KMS-11 (cell line): ENCODE measurements around the gene CCDC88B.

Experiments used
- H2AFZ ChIP-seq: fragments of 200-600 bp; sonication (generic); 2 replicates; pipeline ENCODE4 v1.6.1; 2016; ENCODE audit warnings: antibody characterized with exemption, mixed run types, low read depth
- H3K27ac ChIP-seq: fragments of 200-600 bp; sonication (generic); 2 replicates; pipeline ENCODE4 v1.6.1; 2016; ENCODE audit warnings: mild to moderate bottlenecking, mixed run types
- H3K27me3 ChIP-seq: fragments of 200-600 bp; sonication (generic); 2 replicates; pipeline ENCODE4 v1.6.1; 2017; ENCODE audit warnings: mild to moderate bottlenecking, low read depth, mixed run types, moderate library complexity; ENCODE audit not compliant: insufficient read depth
- H3K36me3 ChIP-seq: fragments of 200-600 bp; sonication (generic); 2 replicates; pipeline ENCODE4 v1.6.1; 2017; ENCODE audit warnings: mild to moderate bottlenecking, mixed run types; ENCODE audit not compliant: insufficient read depth
- H3K4me1 ChIP-seq: fragments of 200-600 bp; sonication (generic); 2 replicates; pipeline ENCODE4 v1.6.1; 2016; ENCODE audit warnings: mild to moderate bottlenecking, low read depth, mixed run types; ENCODE audit not compliant: poor library complexity, severe bottlenecking
- H3K4me2 ChIP-seq: fragments of 200-600 bp; sonication (generic); 2 replicates; pipeline ENCODE4 v1.7.0; 2016; ENCODE audit warnings: mild to moderate bottlenecking, mixed run types
- H3K4me3 ChIP-seq: fragments of 200-600 bp; sonication (generic); IDR thresholded peaks from 2 replicates; pipeline ENCODE4 v1.6.1; 2017; ENCODE audit warnings: low read depth, low read length, mixed read lengths; ENCODE audit not compliant: insufficient read depth
- H3K79me2 ChIP-seq: fragments of 200-600 bp; sonication (generic); 2 replicates; pipeline ENCODE4 v1.6.1; 2016; ENCODE audit warnings: low read depth, mixed run types; ENCODE audit not compliant: insufficient read depth
- H3K9ac ChIP-seq: fragments of 200-600 bp; sonication (generic); 2 replicates; pipeline ENCODE4 v1.6.1; 2016; ENCODE audit warnings: mild to moderate bottlenecking, mixed run types
- H4K20me1 ChIP-seq: fragments of 200-600 bp; sonication (generic); 2 replicates; pipeline ENCODE4 v1.6.1; 2016; ENCODE audit warnings: mild to moderate bottlenecking, mixed run types; ENCODE audit not compliant: insufficient read depth
- CTCF ChIP-seq: fragments of 200-600 bp; sonication (generic); conservative IDR thresholded peaks from 2 replicates; pipeline ENCODE4 v1.6.1; 2017; ENCODE audit warnings: low read depth, mild to moderate bottlenecking, antibody characterized with exemption, low read length, moderate library complexity, mixed read lengths

The CCDC88B gene

DNA sequence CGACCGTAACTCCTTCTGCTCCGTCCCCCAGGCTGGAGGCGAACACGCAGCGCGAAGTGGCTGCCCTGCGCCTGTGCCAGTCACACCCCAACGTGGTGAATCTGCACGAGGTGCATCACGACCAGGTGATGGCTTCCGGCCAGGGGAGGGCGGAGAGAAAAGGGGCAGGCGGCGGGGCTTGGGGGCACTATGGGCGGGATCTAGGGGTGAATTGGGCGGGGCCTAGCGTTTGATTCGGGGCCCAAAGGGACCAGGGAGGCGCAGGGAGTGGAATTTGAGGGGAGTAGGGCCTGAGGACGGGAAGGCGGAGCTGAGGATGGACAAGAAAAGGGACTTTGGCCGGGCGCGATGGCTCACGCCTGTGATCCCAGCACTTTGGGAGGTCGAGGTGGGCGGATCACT lies 28.7 kb downstream of the CCDC88B start:
- H2AFZ ChIP-seq = no peak overlapping the region
- H3K27ac ChIP-seq = no peak overlapping the region
- no peaks in the 10 kb centered on the region for H3K4me1 ChIP-seq
- TF ChIP-seq CTCF = no peak
- no peaks in the 10 kb centered on the region for H3K36me3 ChIP-seq
- no peaks in the 10 kb centered on the region for H4K20me1 ChIP-seq
- no peaks in the 10 kb centered on the region for H3K79me2 ChIP-seq
- no peak overlapping the region for H3K9ac ChIP-seq
- no peaks in the 10 kb centered on the region for H3K27me3 ChIP-seq
- H3K4me3 ChIP-seq = no peak overlapping the region
- H3K4me2 ChIP-seq = no peak overlapping the region

- Histone ChIP-seq H3K4me2 (no peak overlapping the region), H3K4me3 (no peak overlapping the region), H3K9ac (no peak overlapping the region), H3K79me2 (no peaks in the 10 kb centered on the region), H4K20me1 (no peaks in the 10 kb centered on the region), H2AFZ (no peak overlapping the region), H3K27me3 (no peaks in the 10 kb centered on the region), H3K4me1 (no peaks in the 10 kb centered on the region), H3K36me3 (no peaks in the 10 kb centered on the region), H3K27ac (no peak overlapping the region)
- TF ChIP-seq CTCF = no peak
These were observed 29.7 kb downstream of the CCDC88B start for GRCh38 chr11:64369440-64370421.

DNA sequence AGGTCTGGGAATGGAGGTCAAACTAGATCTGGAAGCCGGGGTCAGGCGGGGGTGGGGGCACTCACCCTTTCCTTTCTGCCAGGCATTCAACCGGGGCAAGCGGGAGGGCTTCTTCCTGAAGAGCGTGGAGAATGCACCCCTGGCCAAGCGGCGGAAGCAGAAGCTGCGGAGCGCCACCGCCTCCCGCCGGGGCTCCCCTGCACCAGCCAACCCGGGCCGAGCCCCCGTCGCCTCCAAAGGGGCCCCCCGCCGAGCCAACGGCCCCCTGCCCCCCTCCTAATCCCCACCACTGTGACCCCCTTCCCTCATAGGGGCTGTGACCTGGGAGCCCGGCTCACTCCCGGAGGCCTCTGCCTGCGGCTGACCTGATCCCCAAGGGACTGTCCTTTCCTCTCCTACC lies 31.2 kb downstream of the CCDC88B start:
- Histone ChIP-seq H3K79me2 (no peaks in the 10 kb centered on the region), H3K27ac (no peak overlapping the region), H3K4me3 (no peak overlapping the region), H3K4me1 (no peaks in the 10 kb centered on the region), H4K20me1 (no peaks in the 10 kb centered on the region), H3K27me3 (no peaks in the 10 kb centered on the region), H3K9ac (no peak overlapping the region), H2AFZ (no peak overlapping the region), H3K36me3 (no peaks in the 10 kb centered on the region), H3K4me2 (no peak overlapping the region)
- TF ChIP-seq CTCF = no peak

- H3K4me3 ChIP-seq = no peak overlapping the region
- no peaks in the 10 kb centered on the region for H4K20me1 ChIP-seq
- no peak overlapping the region for H3K4me2 ChIP-seq
- no peak overlapping the region for H2AFZ ChIP-seq
- H3K79me2 ChIP-seq = no peaks in the 10 kb centered on the region
- no peak overlapping the region for H3K9ac ChIP-seq
- no peak overlapping the region for H3K27ac ChIP-seq
- H3K27me3 ChIP-seq = no peaks in the 10 kb centered on the region
- TF ChIP-seq CTCF = no peak
- no peaks in the 10 kb centered on the region for H3K4me1 ChIP-seq
- no peaks in the 10 kb centered on the region for H3K36me3 ChIP-seq
These were observed 32.0 kb downstream of the CCDC88B start for GRCh38 chr11:64372021-64372420.
